HG02610 (cell line): ENCODE measurements around the gene TPSG1.
"Not testable (repeated sequence)": the region's sequence is repeated elsewhere in the genome, so short reads cannot be mapped to it uniquely, and the experiment has no call there.

Experiments
- ATAC-seq: cut with Tn5 transposase; IDR thresholded peaks from one replicate; pipeline ENCODE4 v1.9.1; 2021; ENCODE audit warnings: mild to moderate bottlenecking, moderate library complexity; ENCODE audit not compliant: unreplicated experiment

TPSG1 gene

GRCh38 chr16:1257561-1258224 is 32.6 kb upstream of the TPSG1 start:
- ATAC-seq, result no peak

- no peak for ATAC-seq
Measured at GRCh38 chr16:1256874-1257322, 31.8 kb upstream of the TPSG1 start.

- ATAC-seq, result not testable (repeated sequence)
Measured at GRCh38 chr16:1256296-1256873, 31.3 kb upstream of the TPSG1 start.

- ATAC-seq, result not testable (repeated sequence)
Measured at GRCh38 chr16:1255276-1256122, 30.4 kb upstream of the TPSG1 start, which contains the start of gene TPSD1. TSS of gene TPSD1 (plus strand) at chr16:1256069. CDS start at chr16:1256281, 212 bp downstream.

- not testable (repeated sequence) for ATAC-seq
Measured at GRCh38 chr16:1254821-1255220, 29.8 kb upstream of the TPSG1 start.

- ATAC-seq, result not testable (repeated sequence)
Measured at GRCh38 chr16:1253701-1254364, 28.8 kb upstream of the TPSG1 start.

GRCh38 chr16:1249031-1249755 is 24.1 kb upstream of the TPSG1 start:
- not testable (repeated sequence) for ATAC-seq

GRCh38 chr16:1247903-1248537 is 23.0 kb upstream of the TPSG1 start:
- not testable (repeated sequence) for ATAC-seq

GRCh38 chr16:1245452-1246020 is 20.5 kb upstream of the TPSG1 start:
- ATAC-seq, result no peak

- no peak for ATAC-seq
Measured at GRCh38 chr16:1244881-1245280, 19.8 kb upstream of the TPSG1 start.

GRCh38 chr16:1243907-1244850 is 19.1 kb upstream of the TPSG1 start:
- not testable (repeated sequence) for ATAC-seq

- ATAC-seq, result not testable (repeated sequence)
Measured at GRCh38 chr16:1243363-1243762, 18.3 kb upstream of the TPSG1 start.

GRCh38 chr16:1241081-1241480 is 16.0 kb upstream of the TPSG1 start:
- not testable (repeated sequence) for ATAC-seq

GRCh38 chr16:1240436-1240835 is 15.4 kb upstream of the TPSG1 start, which contains the start of gene TPSAB1:
TSS of gene TPSAB1 (plus strand) at chr16:1240705. CDS start at chr16:1240939, 234 bp downstream.
- not testable (repeated sequence) for ATAC-seq

- not testable (repeated sequence) for ATAC-seq
Measured at GRCh38 chr16:1239575-1239974, 14.5 kb upstream of the TPSG1 start.

- ATAC-seq, result not testable (repeated sequence)
Measured at GRCh38 chr16:1238909-1239308, 13.8 kb upstream of the TPSG1 start.

- no peak for ATAC-seq
Measured at GRCh38 chr16:1237990-1238389, 12.9 kb upstream of the TPSG1 start.

GRCh38 chr16:1236659-1237058 is 11.6 kb upstream of the TPSG1 start:
- not testable (repeated sequence) for ATAC-seq
